IPS-18a (cell line): ENCODE measurements around the gene ANKDD1B.
"Not testable (repeated sequence)": the region's sequence is repeated elsewhere in the genome, so short reads cannot be mapped to it uniquely, and the experiment has no call there.

Experiments used
- H3K27ac ChIP-seq: one replicate; pipeline ENCODE4 v1.5.1; 2013; ENCODE audit warnings: low read length
- H3K27me3 ChIP-seq: one replicate; pipeline ENCODE4 v1.6.1; 2013; ENCODE audit warnings: mild to moderate bottlenecking, low read length; ENCODE audit not compliant: control insufficient read depth, insufficient read depth
- H3K36me3 ChIP-seq: one replicate; pipeline ENCODE4 v1.6.1; 2013; ENCODE audit warnings: low read depth, low read length; ENCODE audit not compliant: control insufficient read depth
- H3K4me1 ChIP-seq: one replicate; pipeline ENCODE4 v1.6.1; 2013; ENCODE audit warnings: low read depth, low read length; ENCODE audit not compliant: control insufficient read depth
- H3K4me3 ChIP-seq: one replicate; pipeline ENCODE4 v1.5.1; 2013; ENCODE audit warnings: low read length
- H3K9ac ChIP-seq: one replicate; pipeline ENCODE4 v1.6.1; 2013; ENCODE audit warnings: mild to moderate bottlenecking, low read length, moderate library complexity
- H3K9me3 ChIP-seq: one replicate; pipeline ENCODE4 v1.6.1; 2013; ENCODE audit warnings: low read depth, low read length; ENCODE audit not compliant: control insufficient read depth

The ANKDD1B gene

DNA sequence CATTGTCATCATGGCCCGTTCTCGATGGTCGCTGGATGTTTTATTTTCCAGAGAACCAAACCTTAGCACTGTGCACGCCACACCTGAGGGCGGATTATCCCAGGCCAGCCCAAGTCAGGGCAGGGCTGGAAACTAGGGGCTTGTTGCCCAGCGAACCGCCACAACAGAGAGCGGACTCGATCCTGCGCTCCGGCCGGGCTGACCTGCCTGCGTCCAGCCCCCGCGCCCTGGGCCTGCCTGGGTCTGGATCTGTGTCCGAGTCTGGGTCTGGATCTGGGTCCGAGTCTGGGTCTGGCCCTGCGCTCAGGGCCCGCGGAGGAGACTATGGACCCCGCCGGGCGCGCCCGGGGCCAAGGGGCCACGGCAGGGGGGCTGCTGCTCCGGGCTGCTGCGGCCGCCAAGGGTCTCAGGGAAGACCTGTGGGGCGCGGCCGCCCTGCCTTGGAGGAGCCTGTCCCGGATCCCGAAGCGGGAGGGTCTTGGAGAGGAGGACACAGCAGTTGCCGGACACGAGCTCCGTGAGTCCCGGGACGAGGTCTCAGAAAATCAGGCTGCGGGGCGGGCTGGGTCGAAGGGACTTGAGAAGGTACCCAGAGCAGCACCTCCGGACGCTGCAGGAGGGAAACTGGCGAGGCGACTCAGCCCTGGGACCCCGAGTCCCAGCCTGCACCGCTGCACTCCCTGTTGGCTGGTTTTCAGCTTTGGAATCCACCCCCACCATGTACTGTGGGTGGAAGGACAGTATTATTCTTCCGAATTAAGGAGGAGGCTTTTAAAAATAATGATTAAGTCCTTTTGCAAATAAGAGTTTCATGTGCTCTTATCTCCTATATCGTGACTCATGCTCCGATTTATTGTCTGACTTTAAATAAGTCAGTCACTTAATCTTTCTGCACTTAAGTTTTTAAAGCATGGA, at the start of gene ANKDD1B:
Gene ANKDD1B, plus strand, starts transcription at position 143 of the 915 bp plus-strand sequence. Its CDS starts 182 bp downstream, at position 325.
- H3K36me3 ChIP-seq = no peaks in the 10 kb centered on the region
- peak within 1 kb of the TSS; percentile 28 for H3K9ac ChIP-seq
- H3K9me3 ChIP-seq = no peaks in the 10 kb centered on the region
- no peak within 1 kb of the TSS for H3K27ac ChIP-seq
- H3K27me3 ChIP-seq = no peaks in the 10 kb centered on the region
- peaks cover 17% of the 10 kb centered on the region for H3K4me1 ChIP-seq
- H3K4me3 ChIP-seq = peak within 1 kb of the TSS; percentile 66

DNA sequence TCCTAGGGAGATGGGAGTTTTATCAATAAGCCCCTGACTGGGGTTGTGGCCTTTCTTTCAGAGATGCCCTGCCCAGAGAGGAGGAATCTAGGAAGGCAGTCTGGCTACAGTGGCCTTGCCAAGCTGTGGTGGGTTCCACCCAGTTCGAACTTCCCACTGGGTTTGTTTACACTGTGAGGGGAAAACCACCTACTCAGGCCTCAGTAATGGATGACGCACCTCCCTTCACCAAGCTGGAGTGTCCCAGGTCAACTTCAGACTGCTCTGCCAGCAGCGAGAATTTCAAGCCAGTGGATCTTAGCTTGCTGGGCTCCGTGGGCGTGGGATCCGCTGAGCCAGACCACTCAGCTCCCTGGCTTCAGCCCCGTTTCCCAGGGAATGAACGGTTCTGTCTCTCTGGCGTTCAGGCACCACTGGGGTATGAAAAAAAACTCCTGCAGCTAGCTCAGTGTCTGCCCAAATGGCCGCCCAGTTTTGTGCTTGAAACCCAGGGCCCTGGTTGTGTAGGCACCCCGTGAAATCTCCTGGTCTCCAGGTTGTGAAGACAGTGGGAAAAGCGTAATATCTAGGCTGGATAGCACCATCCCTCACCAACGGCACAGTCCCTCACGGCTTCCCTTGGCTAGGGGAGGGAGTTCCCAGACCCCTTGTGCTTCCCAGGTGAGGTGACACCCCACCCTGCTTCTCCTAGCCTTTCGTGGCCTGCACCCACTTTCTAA, 45.1 kb upstream of the ANKDD1B start:
- not testable (repeated sequence) for H3K27ac ChIP-seq, H3K4me3 ChIP-seq, H3K4me1 ChIP-seq, H3K9me3 ChIP-seq, H3K27me3 ChIP-seq, H3K36me3 ChIP-seq, H3K9ac ChIP-seq

DNA sequence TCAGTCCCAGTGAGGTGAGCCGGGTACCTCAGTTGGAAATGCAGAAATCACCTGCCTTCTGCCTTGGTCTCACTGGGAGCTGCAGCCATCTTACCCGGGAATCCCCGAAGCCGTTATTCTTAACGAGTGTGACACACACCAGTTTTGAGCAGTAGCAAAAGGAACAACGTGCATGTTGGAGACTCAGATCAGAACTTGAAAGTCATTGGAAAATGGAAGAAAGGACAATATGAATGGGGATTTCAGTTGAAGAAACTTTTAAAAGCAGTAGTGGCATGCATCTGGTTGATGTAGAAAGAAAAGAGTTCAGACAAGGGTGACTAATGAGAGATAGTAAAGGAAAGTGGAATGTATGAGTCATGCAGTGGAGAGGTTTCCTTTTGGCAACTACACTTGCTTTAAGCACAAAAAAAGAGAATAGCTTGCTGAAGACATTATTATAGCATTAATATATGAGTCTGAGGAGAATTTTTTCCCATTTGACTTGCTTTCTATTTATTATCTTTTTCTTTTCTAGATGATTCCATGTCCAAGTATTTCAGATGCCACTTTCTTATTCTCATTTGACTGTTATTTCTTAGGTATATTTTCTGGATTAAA, 44.4 kb upstream of the ANKDD1B start:
- no peaks in the 10 kb centered on the region for H3K4me1 ChIP-seq
- H3K27ac ChIP-seq = no peak overlapping the region
- H3K27me3 ChIP-seq = no peaks in the 10 kb centered on the region
- H3K9ac ChIP-seq = no peak overlapping the region
- no peaks in the 10 kb centered on the region for H3K36me3 ChIP-seq
- no peak overlapping the region for H3K4me3 ChIP-seq
- no peaks in the 10 kb centered on the region for H3K9me3 ChIP-seq

DNA sequence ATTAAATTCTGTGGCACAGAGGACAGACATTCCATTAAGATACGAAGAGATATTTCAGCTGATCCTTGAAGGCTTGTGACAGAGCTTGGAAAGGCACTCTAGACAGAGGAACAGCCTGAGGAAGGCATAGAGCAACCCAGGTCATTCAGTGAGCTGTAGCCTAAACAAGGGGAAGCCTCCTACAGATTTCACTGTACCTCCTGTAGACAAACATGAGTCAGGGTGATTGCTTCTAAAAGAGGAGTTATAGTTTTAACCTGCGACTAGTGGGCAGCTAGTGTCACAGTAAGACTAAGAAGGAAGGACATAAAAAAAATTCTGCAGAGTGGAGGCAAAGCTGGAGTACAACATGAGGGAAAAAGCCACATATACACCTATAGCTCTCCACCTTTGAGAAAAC, 43.5 kb upstream of the ANKDD1B start:
- Histone ChIP-seq H3K4me3 (no peak overlapping the region), H3K9me3 (no peaks in the 10 kb centered on the region), H3K27me3 (no peaks in the 10 kb centered on the region), H3K36me3 (no peaks in the 10 kb centered on the region), H3K27ac (no peak overlapping the region), H3K9ac (no peak overlapping the region), H3K4me1 (no peaks in the 10 kb centered on the region)

DNA sequence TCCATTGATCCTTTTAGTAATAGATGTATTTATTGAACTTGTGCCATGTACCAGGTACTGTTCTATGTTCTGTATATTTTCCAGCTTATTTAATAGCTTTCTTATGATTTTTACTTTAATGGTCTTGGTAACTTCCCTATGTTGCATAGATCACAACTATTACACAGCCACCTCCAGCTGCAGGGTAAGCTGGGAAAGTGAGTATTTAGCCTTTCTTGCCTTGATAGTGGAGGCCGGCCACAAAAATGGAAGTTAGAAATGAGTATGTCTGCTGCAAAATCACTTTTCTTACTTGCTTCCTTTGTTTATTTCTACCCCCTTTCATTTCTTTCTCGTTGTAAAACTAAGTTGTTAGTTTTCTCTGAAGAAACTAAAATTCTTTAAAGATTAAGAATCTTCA, 43.1 kb upstream of the ANKDD1B start:
- H3K27ac ChIP-seq = no peak overlapping the region

DNA sequence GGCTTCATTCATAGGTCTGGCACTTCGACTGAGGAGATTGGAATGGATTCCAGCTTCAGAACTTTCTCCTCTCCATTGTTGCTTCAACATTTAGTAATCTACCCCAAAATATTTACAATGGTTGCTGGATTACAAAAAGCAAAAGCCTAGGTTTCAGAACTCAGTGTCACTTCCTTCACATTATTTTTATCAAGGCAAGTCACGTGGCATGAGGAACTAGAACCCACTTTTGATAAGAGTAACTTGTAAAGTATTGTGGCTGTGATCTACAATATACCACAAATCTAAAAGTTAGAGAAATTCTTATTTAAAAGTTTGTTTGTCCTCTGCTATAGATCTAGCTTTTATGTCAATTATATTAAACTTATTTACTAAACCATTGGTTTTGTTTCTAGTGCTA, 39.7 kb upstream of the ANKDD1B start:
- Histone ChIP-seq H3K27ac (no peak overlapping the region), H3K27me3 (no peaks in the 10 kb centered on the region), H3K4me1 (no peaks in the 10 kb centered on the region), H3K9me3 (no peaks in the 10 kb centered on the region), H3K36me3 (no peaks in the 10 kb centered on the region), H3K4me3 (no peak overlapping the region), H3K9ac (no peak overlapping the region)

More for the DNA sequence above, 43.1 kb upstream of the ANKDD1B start:
- H3K9me3 ChIP-seq = no peaks in the 10 kb centered on the region
- H3K4me1 ChIP-seq = no peaks in the 10 kb centered on the region
- H3K4me3 ChIP-seq = no peak overlapping the region
- H3K36me3 ChIP-seq = no peaks in the 10 kb centered on the region
- no peaks in the 10 kb centered on the region for H3K27me3 ChIP-seq
- no peak overlapping the region for H3K9ac ChIP-seq

DNA sequence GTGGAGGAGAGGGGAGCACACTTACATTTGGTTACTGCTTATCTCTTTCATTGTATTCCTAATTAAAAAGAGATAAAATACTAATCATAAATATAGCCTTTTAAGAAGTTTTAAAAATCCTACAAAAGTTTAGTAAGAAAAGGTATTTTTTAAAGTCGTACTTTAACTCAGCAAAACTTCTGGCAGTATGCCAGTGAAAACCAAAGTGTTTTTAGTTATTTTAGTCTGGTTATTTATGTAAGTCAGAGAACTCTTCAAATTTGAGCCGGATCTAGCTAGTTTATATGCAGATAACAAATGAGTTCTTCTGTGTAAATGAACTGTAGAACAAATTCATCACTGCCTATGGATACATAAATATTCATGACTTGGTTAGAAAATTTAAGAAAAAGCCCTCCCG, 36.5 kb upstream of the ANKDD1B start:
- Histone ChIP-seq H3K9ac (no peak overlapping the region), H3K27ac (no peak overlapping the region), H3K36me3 (peaks cover 5% of the 10 kb centered on the region), H3K9me3 (no peaks in the 10 kb centered on the region), H3K27me3 (no peaks in the 10 kb centered on the region), H3K4me3 (no peak overlapping the region), H3K4me1 (no peaks in the 10 kb centered on the region)

DNA sequence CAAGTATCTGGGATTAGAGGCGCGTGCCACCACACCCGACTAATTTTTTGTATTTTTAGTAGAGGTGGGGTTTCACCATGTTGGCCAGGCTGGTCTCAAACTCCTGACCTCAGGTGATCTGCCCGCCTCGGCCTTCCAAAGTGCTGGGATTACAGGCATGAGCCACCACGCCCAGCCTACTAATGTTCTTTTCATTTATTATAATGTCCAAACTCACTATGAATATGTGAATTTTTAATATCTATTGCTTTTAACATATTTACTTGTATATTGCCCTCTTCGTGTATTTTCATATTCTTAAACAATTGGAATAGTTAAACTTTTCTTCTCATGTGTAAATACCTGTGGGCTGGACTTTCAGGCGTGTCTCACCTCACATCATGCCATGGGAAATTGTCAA, 33.0 kb upstream of the ANKDD1B start:
- H3K4me1 ChIP-seq, H3K27ac ChIP-seq, H3K36me3 ChIP-seq, H3K9ac ChIP-seq, H3K9me3 ChIP-seq, H3K27me3 ChIP-seq, H3K4me3 ChIP-seq: not testable (repeated sequence)

DNA sequence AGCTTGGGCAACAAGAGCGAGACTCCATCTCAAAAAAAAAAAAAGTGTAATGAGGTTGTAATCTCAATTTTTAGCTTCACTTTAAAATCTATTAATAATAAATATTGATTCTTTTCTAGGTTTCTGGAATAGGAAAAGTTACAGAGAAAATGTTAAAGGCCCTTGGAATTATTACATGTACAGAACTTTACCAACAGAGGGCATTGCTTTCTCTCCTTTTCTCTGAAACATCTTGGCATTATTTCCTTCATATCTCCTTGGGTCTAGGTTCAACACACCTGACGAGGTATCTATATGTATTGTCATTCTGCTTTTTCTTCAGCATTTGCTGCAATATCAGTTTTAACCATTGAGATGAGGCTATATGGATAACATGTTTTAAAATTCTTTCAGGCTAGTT, 26.6 kb upstream of the ANKDD1B start:
- no peaks in the 10 kb centered on the region for H3K36me3 ChIP-seq
- H3K9me3 ChIP-seq = no peaks in the 10 kb centered on the region
- no peak overlapping the region for H3K27ac ChIP-seq
- H3K27me3 ChIP-seq = no peaks in the 10 kb centered on the region
- no peak overlapping the region for H3K4me3 ChIP-seq
- no peak overlapping the region for H3K9ac ChIP-seq
- peaks cover 7% of the 10 kb centered on the region for H3K4me1 ChIP-seq

DNA sequence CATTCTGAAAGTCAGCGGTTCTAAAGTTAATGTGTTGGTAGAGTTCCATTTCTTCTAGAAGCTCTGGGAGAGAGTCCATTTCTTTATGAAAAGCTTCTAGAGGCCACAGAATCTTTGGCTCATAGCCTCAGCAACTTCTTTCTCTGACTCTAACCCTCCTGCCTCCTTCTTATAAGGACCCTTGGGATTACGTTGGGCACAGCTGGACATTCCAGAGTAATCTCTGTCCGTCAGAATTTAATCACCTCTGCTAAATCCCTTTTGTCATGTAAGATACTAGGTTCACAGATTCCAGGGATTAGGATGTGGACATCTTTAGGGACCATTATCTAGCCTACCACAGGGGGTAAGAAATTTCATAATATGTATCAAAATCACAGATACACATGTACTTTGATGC, 22.6 kb upstream of the ANKDD1B start:
- H3K36me3 ChIP-seq = no peaks in the 10 kb centered on the region

DNA sequence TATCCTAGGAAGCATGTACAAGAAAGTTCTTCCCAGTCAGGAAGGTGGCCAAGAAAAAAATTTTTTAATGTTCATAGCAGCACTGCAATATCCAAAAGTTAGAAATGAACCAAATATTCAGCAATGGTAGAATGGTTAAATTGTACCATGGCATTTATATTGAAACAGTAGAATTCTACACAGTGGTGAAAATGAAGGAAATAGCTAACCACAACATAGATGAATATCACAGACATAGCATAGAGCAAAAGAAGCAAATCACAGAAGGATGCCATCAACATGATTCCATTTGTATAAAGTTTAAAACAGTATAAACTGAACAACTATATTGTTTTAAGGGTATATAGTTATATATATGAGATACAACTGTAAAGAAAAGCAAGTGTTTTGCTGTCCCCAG, 10.7 kb upstream of the ANKDD1B start:
- H3K4me1 ChIP-seq = no peaks in the 10 kb centered on the region
- H3K27me3 ChIP-seq = no peaks in the 10 kb centered on the region
- peaks cover 2% of the 10 kb centered on the region for H3K36me3 ChIP-seq
- H3K27ac ChIP-seq = no peak overlapping the region
- H3K4me3 ChIP-seq = no peak overlapping the region
- no peaks in the 10 kb centered on the region for H3K9me3 ChIP-seq
- no peak overlapping the region for H3K9ac ChIP-seq

More for the DNA sequence above, 22.6 kb upstream of the ANKDD1B start:
- Histone ChIP-seq H3K4me1 (peaks cover 7% of the 10 kb centered on the region), H3K27me3 (no peaks in the 10 kb centered on the region), H3K4me3 (no peak overlapping the region), H3K27ac (no peak overlapping the region), H3K9me3 (no peaks in the 10 kb centered on the region), H3K9ac (no peak overlapping the region)
